NCI-H1436 treated with DMSO at 0.1 percent for 48 hours (cell line): ENCODE measurements around the gene NFE2L1.
A peak's percentile ranks its signal among the peaks of the same experiment; 100 is the strongest.

Source experiments
- DNase-seq: peaks from one replicate; lab custom pipeline; 2025; lab: John Stamatoyannopoulos, UW

NFE2L1 gene

DNA sequence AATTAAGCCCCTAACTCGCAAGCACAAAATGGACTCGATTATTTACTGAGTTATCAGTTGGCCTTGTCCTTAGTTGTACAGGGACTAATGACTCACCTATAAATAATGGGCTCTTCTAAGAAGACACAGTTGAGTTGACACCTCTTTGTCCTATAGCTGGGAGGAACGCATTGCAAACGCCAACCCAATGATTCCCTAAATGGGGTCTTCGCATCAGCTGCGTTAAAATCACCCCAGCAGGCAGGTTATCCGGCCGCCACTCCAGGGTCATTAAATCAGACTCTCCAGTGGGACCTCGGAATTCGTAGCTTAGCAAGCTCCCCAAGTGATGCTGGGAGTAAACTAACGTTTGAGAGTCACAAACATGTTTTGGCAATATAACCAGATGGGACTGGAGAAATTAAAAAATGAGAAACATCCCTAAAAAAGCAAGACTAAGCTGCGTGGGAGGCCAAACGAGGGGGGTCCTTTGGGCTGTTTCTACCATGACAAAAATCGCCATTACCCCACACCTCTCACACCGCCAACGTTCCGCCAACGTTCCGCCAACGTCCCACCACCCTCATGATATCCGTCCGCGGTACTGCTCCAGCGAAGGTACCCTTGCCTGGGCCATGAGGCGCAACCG, 932 bp upstream of the NFE2L1 start:
- no peak for DNase-seq

DNA sequence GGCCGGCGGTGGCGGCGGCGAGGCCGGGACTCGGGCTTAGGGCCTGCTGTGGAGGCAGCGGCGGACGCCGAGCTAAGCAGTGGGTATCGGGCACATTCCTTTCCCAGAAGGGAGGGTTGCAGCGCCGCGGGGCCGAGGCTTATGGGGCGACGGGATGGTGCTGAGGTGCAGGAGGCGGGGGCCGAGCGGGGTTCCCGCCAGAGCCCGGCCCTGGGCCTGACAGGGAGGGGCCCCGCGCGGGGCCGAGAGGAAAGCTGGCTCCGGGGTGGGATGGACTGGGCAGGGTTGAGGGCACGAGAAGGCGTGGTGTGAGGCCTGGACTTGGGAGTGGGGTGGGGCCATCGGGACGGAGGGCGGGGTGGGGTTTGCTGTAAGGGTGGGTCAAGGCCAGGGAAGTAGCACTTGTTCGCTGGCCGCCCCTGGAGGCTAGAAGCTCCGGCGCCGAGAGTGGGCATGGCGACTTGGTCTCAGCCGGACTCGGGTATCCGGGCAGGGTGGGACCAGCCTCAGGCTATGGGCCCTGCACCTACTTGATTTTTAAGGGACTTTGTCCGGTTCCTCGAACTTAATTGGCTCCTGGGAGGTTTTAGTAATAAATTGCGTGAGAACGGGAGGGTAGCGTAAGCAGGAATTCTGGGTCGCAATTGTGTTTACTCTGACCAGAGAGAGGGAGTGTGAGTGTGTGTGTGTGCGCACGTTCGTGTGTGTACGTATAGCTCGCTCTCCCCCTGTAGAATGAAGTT, 396 bp downstream of the NFE2L1 start:
- DNase-seq, result no peak

DNA sequence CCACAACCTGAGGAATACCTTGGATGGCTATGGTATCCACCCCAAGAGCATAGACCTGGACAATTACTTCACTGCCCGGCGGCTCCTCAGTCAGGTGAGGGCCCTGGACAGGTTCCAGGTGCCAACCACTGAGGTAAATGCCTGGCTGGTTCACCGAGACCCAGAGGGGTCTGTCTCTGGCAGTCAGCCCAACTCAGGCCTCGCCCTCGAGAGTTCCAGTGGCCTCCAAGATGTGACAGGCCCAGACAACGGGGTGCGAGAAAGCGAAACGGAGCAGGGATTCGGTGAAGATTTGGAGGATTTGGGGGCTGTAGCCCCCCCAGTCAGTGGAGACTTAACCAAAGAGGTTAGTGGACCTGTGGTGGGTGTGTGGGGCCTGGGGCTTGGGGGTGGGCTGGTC, 3.1 kb downstream of the NFE2L1 start:
- DNase-seq, result no peak

DNA sequence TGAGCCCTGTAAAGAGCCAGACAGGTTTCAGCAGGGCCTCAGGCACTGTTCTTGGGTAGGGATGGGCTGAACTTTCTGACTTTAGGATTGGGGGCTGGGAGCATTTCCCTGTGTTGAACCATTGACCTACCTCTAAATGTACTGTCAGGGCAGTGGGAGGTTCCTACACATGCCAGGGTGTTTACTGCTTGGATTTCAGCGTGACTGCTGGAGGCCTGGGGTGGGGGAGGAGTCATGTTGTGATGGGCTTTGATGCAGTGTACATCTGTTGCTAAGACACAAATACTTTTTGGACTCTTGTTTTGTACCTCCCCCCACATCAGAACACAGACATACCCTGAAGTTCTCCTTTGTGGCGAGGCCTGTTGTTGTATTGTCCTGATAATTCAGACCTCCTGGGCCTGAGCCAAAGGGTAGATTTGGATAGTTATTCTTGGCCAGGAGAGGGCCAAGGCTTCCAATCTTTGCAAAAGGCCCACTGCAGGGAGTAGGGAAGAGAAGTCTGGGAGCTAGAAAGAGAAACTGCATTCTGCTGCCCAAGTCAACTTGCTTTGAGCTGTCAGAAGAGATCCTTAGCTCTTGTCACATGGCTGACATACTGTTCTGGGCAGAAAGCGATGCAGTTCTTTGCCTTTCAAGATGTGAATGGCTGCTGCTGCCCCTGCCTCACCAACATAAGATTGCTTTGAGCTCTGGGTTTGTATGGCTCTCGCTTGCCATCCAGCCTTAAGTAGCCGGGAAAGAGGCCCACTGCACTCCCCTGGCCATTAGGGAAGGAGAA, 3.7 kb downstream of the NFE2L1 start:
- DNase-seq, result no peak

DNA sequence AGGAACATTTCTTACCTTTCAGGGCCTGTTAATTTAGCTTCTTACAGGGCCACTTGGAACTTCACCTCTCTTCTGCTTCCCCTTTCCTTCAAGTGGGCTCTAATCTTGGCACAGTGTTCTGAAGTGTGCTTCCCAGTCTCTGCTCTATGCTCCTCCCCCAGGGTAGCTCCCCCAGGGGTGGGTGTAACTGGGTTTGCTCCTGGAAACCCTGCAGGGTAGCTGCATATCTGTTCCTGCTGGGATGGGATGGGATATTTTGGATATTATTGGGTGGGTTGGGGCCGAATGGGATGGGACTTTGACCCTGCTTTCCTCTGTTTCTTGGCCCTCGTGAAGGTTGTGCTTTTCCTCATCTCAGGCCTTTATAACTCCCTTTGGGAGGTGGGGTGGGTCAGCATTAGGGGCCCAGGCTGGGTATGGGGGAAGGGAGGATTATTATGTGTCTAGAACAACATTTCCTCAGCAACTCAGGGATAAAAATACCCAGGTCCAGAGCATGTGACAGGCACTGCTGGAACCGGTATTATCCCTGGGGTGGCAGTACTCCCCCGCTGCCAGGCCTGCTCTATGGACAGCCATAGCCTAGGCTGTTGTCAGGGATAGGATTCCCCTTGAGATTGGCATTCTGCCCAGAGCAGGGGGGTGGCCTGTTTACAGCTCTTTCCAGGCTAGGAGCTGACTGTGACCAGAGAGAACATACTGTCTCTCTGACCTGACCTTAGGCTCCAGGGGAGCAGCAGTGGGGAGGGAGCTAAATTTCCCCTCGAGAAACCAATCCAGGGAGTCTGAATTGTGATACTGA, 5.0 kb downstream of the NFE2L1 start:
- no peak for DNase-seq

DNA sequence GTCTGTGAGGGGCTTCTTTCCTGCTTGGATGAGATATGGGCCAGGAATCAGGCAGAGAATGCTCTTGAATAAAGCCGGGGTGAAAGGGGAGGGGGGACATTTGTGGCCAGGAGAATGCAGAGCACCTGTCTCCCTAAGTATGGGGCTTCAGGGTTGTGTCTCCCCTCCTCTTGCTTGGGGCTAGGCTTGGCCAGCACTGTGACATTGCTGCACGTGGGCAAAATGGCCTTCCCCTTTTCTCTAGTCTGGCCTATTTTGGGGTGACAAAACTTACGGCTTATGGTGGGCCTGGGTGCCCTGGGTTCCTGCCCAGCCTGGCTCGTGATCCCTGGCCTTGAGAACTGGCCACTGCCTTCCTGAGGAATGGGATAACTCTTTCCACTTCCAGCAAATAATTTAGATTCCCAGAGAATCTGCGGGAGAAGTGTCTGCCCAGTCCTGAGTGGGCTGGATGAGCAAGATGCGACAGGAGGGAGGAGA, 5.6 kb downstream of the NFE2L1 start:
- no peak for DNase-seq

DNA sequence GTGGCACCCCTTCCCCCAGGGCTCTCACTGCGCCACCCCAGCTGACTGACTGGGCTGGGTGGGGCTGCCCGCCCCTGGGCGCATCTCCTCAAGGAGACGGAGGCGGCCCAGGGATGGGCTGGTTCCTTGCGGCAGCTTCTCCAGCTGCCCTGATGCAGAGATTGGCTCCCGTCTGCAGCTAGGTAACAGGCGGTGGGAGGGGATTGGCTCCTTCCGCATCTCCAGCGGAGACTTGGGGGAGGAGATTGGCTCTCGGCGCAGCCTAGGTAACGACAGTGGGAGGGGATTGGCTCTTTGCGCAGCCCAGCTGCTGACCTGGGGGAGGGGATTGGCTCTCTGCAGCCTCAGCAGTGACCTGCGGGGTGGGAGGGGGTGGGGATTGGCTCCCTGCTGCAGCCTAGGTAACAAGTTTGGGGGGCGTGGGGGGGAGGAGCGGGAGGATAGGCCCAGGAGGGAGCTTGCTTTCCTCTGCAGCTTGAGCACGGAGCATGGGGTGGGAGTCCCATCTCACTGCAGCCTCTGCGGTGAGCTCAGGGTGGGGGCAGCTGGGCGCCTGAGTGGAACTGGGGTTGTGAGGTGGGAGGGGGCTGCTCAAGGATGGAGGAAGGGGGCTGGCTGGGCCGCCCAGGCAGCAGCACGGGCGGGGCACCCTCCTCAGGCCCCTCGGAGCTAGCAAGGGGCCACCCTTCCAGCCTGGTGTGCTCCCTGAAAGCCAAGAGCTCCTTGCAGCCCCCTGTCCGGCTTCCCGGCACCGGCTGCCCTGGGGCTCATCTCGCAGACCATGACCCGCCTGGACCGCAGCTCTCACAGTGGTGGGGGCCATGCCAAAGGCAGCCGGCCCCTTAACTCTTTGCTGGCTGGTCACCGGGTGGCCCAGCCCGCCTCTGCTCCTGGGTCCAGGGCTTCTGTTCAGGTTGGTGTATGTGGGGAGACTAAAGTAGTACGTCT, 6.4 kb downstream of the NFE2L1 start:
- DNase-seq, result peak; percentile 98

DNA sequence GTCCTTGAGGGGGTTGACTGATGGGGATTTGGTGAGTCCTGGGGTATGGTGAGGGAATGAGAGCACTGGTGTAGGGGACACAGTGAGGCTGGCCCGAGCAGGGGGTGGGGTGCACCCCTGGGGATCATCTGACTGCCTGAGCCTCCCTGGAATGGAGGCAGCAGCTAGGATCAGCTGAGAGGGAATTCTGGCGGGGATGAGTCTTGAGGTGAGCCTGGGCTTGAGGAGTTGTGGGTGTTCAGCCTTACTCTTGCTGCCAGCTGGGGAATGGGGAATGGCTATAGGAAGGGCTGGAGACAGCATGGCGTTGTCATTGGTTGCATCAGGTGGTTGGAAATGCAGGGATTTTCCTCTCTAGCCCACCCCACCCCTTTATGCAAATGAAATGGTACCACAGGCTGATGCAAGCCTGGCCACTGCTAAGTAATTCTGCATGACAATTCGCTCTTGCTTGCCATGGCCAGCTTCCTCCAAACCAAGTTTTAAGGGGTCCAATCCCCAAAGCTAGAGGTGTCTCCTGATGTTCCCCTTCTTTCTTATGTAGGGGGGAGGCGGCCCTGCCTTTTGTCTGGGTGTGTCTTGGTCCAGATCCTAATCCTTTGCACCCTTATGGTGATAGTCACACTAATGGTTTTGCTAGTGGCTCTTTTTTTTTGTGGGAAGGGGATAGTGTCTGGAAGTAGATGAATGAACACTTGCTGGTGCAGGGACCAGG, 7.5 kb downstream of the NFE2L1 start:
- DNase-seq, result no peak

DNA sequence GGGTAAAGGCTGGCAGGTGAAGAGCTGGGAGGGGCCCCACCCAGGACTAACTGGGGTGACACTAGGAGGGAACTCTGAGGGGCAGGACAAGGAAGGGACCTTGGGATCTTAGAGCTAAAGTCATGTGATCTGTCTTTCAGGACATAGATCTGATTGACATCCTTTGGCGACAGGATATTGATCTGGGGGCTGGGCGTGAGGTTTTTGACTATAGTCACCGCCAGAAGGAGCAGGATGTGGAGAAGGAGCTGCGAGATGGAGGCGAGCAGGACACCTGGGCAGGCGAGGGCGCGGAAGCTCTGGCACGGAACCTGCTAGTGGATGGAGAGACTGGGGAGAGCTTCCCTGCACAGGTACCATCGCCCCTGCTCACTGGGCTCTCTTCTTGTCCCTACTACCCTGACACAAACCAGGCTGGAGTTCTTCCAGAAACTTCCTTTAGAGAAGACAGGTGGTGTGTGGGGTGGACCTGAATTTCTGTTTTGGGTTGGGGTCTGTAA, 8.1 kb downstream of the NFE2L1 start:
- DNase-seq, result no peak

DNA sequence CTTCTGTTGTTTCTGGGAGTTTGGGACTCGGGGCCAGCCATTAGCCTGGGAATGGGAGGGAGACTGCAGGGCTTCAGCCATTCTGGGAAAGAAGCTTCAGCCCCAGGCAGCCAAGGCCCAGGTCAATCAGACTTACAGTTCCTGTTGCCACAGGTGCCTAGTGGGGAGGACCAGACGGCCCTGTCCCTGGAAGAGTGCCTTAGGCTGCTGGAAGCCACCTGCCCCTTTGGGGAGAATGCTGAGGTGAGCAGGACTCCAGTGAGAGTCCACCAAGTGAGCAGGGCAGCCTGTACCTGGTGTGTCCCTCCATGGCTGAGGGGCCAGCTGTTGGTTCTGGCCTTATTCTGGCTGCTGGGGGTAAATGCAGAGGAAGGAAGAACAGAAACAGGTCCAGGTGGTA, 8.7 kb downstream of the NFE2L1 start:
- DNase-seq, result no peak

DNA sequence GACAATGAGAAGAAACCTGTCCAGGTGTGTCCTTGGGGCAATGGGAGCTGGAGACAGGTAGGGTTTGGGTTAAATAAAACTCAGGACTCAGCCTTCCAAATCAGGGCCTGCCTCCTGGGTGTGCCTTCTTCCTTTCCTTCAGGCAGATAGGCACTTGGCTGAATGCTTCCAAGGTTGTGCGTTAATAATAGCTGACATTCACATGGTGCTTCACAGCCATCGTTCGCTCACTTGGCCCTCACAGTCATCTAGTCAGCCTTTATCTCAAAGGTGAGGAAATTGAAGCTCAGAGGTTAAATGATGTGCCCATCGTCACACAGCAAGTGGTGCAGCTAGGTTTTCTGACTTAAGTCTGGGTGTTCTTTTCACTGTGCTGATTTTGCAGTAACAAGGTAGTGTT, 9.5 kb downstream of the NFE2L1 start:
- DNase-seq, result no peak

DNA sequence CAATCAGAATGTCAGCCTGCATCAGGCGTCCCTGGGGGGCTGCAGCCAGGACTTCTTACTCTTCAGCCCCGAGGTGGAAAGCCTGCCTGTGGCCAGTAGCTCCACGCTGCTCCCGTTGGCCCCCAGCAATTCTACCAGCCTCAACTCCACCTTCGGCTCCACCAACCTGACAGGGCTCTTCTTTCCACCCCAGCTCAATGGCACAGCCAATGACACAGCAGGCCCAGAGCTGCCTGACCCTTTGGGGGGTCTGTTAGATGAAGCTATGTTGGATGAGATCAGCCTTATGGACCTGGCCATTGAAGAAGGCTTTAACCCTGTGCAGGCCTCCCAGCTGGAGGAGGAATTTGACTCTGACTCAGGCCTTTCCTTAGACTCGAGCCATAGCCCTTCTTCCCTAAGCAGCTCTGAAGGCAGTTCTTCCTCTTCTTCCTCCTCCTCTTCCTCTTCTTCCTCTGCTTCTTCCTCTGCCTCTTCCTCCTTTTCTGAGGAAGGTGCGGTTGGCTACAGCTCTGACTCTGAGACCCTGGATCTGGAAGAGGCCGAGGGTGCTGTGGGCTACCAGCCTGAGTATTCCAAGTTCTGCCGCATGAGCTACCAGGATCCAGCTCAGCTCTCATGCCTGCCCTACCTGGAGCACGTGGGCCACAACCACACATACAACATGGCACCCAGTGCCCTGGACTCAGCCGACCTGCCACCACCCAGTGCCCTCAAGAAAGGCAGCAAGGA, 10.4 kb downstream of the NFE2L1 start:
- DNase-seq, result no peak

DNA sequence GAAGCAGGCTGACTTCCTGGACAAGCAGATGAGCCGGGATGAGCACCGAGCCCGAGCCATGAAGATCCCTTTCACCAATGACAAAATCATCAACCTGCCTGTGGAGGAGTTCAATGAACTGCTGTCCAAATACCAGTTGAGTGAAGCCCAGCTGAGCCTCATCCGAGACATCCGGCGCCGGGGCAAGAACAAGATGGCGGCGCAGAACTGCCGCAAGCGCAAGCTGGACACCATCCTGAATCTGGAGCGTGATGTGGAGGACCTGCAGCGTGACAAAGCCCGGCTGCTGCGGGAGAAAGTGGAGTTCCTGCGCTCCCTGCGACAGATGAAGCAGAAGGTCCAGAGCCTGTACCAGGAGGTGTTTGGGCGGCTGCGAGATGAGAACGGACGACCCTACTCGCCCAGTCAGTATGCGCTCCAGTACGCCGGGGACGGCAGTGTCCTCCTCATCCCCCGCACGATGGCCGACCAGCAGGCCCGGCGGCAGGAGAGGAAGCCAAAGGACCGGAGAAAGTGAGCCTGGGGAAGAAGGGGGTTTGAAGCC, 11.0 kb downstream of the NFE2L1 start:
- no peak for DNase-seq

DNA sequence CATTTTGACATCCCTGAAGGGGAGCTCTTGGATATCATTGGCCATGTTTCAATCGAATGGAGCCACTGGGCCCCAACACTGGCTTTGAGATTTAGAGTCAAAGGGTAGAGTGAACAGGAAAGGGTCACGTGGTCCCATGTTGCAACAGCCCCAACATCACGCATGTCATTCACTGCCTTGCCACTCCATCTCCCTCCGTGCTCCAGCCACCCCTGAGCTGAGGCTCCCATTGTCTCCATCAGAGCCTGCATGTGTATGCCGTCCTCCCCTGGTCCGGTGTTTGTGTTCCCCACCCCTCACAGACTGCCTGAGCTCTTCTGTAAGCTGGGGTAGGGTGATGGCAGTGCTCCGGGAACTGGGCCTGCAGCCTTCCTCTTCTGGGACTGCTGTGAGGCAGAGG, 12.1 kb downstream of the NFE2L1 start:
- no peak for DNase-seq

DNA sequence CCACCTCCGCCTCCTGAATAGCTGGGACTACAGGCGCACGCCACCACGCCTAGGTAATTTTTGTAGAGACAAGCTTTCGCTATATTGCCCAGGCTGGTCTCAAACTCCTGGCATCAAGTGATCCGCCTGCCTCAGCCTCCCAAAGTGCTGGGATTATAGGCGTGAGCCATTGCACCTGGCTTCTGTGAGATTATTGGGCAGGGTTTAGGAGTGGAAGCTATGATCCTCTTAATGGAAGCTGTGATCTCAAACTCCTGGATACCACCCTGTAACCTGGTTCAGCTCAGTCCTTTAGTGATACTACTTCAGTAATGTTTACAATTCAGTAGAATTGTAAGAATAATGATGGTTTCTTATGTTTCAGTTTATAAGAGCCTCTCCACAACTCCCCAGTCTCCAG, 14.1 kb downstream of the NFE2L1 start:
- DNase-seq, result no peak

DNA sequence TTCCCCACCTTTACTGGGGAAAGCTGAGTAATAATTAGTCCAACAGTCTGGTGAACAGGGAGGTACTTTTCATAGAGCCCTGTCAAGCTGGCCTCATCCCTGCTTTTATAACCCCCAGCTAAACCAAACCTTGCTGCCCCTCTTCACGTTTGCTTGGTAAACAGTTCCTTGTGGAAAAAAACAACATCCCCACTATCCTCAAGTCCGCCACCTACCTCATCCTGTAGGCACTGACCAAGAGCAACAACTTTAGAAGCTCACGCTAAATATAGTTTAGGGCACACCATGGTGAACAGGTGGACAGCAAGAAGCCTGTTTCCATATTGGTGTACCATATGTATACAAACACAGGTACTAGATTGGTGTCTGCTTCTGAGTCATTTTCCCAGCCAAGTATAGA, 16.5 kb downstream of the NFE2L1 start:
- no peak for DNase-seq

DNA sequence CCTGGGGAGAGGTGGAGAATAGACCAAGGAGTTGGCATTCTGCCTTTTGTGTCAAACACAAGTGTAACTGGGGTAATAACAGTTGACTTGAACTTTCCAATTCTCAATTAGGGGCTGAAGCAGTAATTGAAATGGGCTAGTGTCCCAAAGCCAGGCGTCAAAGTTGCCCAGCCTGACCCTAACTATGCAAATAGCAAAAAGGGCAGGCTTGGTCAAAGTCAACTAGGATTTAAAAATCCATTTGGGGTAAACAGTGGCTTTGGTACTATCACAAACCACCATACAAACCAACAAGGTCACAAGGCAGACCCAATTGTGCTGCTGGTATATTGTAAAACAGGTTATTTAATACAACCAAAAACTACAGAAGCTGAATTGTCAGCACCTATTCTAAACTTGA, 18.0 kb downstream of the NFE2L1 start:
- no peak for DNase-seq

DNA sequence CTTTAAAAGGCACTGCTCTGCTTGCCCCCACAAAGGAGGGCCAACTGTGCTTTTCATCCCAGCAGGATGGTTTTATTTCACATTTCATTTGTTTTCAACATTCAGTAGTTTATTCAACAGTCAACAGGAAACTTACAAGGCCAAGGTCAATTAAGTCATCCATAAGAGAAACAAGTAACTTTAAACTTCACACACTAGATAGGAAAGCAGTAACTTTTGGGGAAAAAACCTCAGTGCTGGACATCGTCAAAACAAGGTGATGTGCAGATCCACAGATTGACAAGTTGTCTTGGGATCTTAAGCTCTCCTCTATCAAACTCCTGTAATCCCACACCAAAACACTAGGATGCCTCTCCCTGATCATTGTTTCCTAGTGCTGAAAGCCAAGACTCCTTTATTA, 18.5 kb downstream of the NFE2L1 start:
- no peak for DNase-seq

DNA sequence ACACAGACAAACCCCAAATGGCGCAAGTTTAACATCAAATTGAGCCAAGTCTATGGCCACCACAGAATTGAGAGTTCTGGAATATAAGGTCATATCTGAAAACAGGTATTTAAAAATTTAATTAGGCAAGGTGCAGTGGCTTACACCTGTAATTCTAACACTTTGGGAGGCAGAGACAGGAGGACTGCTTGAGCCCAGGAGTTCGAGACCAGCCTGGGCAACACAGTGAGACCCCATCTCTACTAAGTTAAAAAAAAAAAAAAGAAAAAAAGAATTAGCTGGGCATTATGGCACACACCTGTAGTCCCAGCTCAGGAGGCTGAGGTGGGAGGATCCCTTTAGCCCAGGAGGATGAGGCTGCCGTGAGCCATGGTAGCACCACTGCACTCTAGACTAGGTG, 19.1 kb downstream of the NFE2L1 start:
- DNase-seq, result no peak
